OCI-LY3 (cell line): Measurements from ENCODE around the gene SPOCK1.

Experiments used
- H2AFZ ChIP-seq: fragments of 200-600, 300-600 bp; shearing (Covaris generic); 2 replicates; pipeline ENCODE4 v1.6.0; 2014; ENCODE audit warnings: antibody characterized with exemption, low read depth, low read length
- H3K27ac ChIP-seq: fragments of 200-600, 300-600 bp; sonication (generic); 2 replicates; pipeline ENCODE4 v1.5.1; 2014; ENCODE audit warnings: mild to moderate bottlenecking, low read length, moderate library complexity, mixed read lengths
- H3K27me3 ChIP-seq: fragments of 200-600, 300-600 bp; sonication (generic); 2 replicates; pipeline ENCODE4 v1.6.1; 2014; ENCODE audit warnings: low read depth, low read length, mixed read lengths
- H3K36me3 ChIP-seq: fragments of 200-600, 300-600 bp; sonication (generic); replicated peaks from 2 replicates; pipeline ENCODE3; 2014; ENCODE audit warnings: low read depth, low read length, mixed read lengths
- H3K4me1 ChIP-seq: fragments of 300-600, 200-600 bp; sonication (generic); 2 replicates; pipeline ENCODE4 v1.6.1; 2014; ENCODE audit warnings: low read length, mixed read lengths
- H3K4me2 ChIP-seq: fragments of 200-600, 300-600 bp; sonication (generic); 2 replicates; pipeline ENCODE4 v1.6.1; 2014; ENCODE audit warnings: low read length, mixed read lengths
- H3K4me3 ChIP-seq: fragments of 300-600, 200-600 bp; sonication (generic); 2 replicates; pipeline ENCODE4 v1.5.1; 2014; ENCODE audit warnings: antibody characterized with exemption, mild to moderate bottlenecking, low read length, moderate library complexity
- H3K79me2 ChIP-seq: fragments of 300-600, 200-600 bp; shearing (Covaris generic); 2 replicates; pipeline ENCODE4 v1.6.1; 2014; ENCODE audit warnings: mild to moderate bottlenecking, low read length, mixed read lengths
- H3K9ac ChIP-seq: fragments of 300-600, 200-600 bp; shearing (Covaris generic); 2 replicates; pipeline ENCODE4 v1.6.0; 2014; ENCODE audit warnings: mild to moderate bottlenecking, low read length, moderate library complexity
- H3K9me3 ChIP-seq: fragments of 200-600, 300-600 bp; shearing (Covaris generic); 2 replicates; pipeline ENCODE4 v1.6.1; 2014; ENCODE audit warnings: low read length, mixed read lengths; ENCODE audit not compliant: insufficient read depth
- H4K20me1 ChIP-seq: fragments of 200-600, 300-600 bp; sonication (generic); 2 replicates; pipeline ENCODE4 v1.6.1; 2016; ENCODE audit warnings: low read length, mixed read lengths; ENCODE audit not compliant: insufficient read depth
- CTCF ChIP-seq: fragments of 200-600, 300-600 bp; sonication (generic); IDR thresholded peaks from 2 replicates; pipeline ENCODE4 v1.5.1; 2014; ENCODE audit warnings: antibody characterized with exemption, low read length, low read depth
- EZH2phosphoT487 ChIP-seq: fragments of 200-600 bp; shearing (Covaris generic); IDR thresholded peaks from 2 replicates; pipeline ENCODE4 v1.6.1; 2018; ENCODE audit warnings: antibody characterized with exemption, mixed run types, low read depth

Gene SPOCK1

GRCh38 chr5:137199966-137200365 is 299.2 kb downstream of the SPOCK1 start:
- Histone ChIP-seq H3K27ac (no peak overlapping the region), H3K4me2 (no peak overlapping the region), H3K9me3 (no peaks in the 10 kb centered on the region)

GRCh38 chr5:137199201-137199600 is 299.9 kb downstream of the SPOCK1 start:
- Histone ChIP-seq H3K36me3 (no peaks in the 10 kb centered on the region), H3K27me3 (no peaks in the 10 kb centered on the region), H3K4me3 (no peak overlapping the region), H3K4me2 (no peak overlapping the region), H3K4me1 (no peaks in the 10 kb centered on the region), H3K9ac (no peak overlapping the region), H2AFZ (no peak overlapping the region), H4K20me1 (no peaks in the 10 kb centered on the region), H3K9me3 (no peaks in the 10 kb centered on the region), H3K27ac (no peak overlapping the region), H3K79me2 (no peaks in the 10 kb centered on the region)
- no peak for TF ChIP-seq CTCF
- no peak for TF ChIP-seq EZH2phosphoT487

More at GRCh38 chr5:137199966-137200365, 299.2 kb downstream of the SPOCK1 start:
- Histone ChIP-seq H2AFZ (no peak overlapping the region), H3K9ac (no peak overlapping the region), H3K36me3 (no peaks in the 10 kb centered on the region), H3K4me3 (no peak overlapping the region), H3K79me2 (no peaks in the 10 kb centered on the region), H3K4me1 (no peaks in the 10 kb centered on the region), H3K27me3 (no peaks in the 10 kb centered on the region), H4K20me1 (no peaks in the 10 kb centered on the region)
- no peak for TF ChIP-seq EZH2phosphoT487
- no peak for TF ChIP-seq CTCF

GRCh38 chr5:137195483-137195882 is 303.6 kb downstream of the SPOCK1 start:
- H3K9me3 ChIP-seq, result no peaks in the 10 kb centered on the region
- H3K27ac ChIP-seq, result no peak overlapping the region
- no peak overlapping the region for H3K4me2 ChIP-seq
- no peak overlapping the region for H3K4me3 ChIP-seq
- no peak overlapping the region for H3K9ac ChIP-seq
- no peak for TF ChIP-seq CTCF
- no peak for TF ChIP-seq EZH2phosphoT487
- H4K20me1 ChIP-seq, result no peaks in the 10 kb centered on the region
- H2AFZ ChIP-seq, result no peak overlapping the region
- no peaks in the 10 kb centered on the region for H3K27me3 ChIP-seq
- no peaks in the 10 kb centered on the region for H3K79me2 ChIP-seq
- H3K36me3 ChIP-seq, result no peaks in the 10 kb centered on the region
- H3K4me1 ChIP-seq, result no peaks in the 10 kb centered on the region

GRCh38 chr5:137194300-137194699 is 304.8 kb downstream of the SPOCK1 start:
- Histone ChIP-seq H3K4me3 (no peak overlapping the region), H3K36me3 (no peaks in the 10 kb centered on the region), H3K9ac (no peak overlapping the region), H3K9me3 (no peaks in the 10 kb centered on the region), H3K27ac (no peak overlapping the region), H3K4me2 (no peak overlapping the region), H3K27me3 (no peaks in the 10 kb centered on the region), H3K4me1 (no peaks in the 10 kb centered on the region), H3K79me2 (no peaks in the 10 kb centered on the region), H4K20me1 (no peaks in the 10 kb centered on the region), H2AFZ (no peak overlapping the region)
- TF ChIP-seq EZH2phosphoT487 (no peak), CTCF (no peak)
